Fibroblast of lung (primary cell): ENCODE data around the gene NUP133.

Experiments
- CTCF ChIP-seq, 2 donors: IDR thresholded peaks in 1 of 2; conservative IDR thresholded peaks in 1 of 2; 1 replicate in 1 of 2; 2 replicates in 1 of 2; pipeline ENCODE4 v1.5.1; 2011 to 2012; ENCODE audit warnings: low read length in 2 of 2, control low read depth in 1 of 2, inconsistent platforms in 1 of 2, low read depth in 1 of 2, mild to moderate bottlenecking in 1 of 2
- EZH2 ChIP-seq: IDR thresholded peaks from 2 replicates; pipeline ENCODE4 v1.5.1; 2012; ENCODE audit warnings: low read length, control low read depth, mild to moderate bottlenecking; ENCODE audit errors: missing control alignments

- TF ChIP-seq CTCF (conservative IDR thresholded peaks at IDR 0.05 in 1 of 2, IDR thresholded peaks at IDR 0.05 in 1 of 2; ENCODE audit: low read depth in 1 of 2, low read length in 2 of 2), result no peak
- TF ChIP-seq EZH2, result peak; percentile 89
Observed at GRCh38 chr1:229431284-229432115, 76.6 kb downstream of the NUP133 start.
